ENCODE measurements around the gene B3GNT7.
A peak's percentile ranks its signal among the peaks of the same experiment; 100 is the strongest.

Gene B3GNT7

GRCh38 chr2:231421051-231421580 is 25.6 kb downstream of the B3GNT7 start:
- Histone ChIP-seq H3K9me3 (ENCODE audit: insufficient read depth, low read depth, low read length) (no peaks in the 10 kb centered on the region), H4K20me1 (ENCODE audit: insufficient read depth, low read length, poor library complexity, severe bottlenecking) (no peaks in the 10 kb centered on the region), H3F3A (ENCODE audit: low read depth) (no peaks in the 10 kb centered on the region), H3K9me2 (replicated peaks; ENCODE audit: low read depth, low read length) (no peaks in the 10 kb centered on the region), H3K4me2 (ENCODE audit: low read depth, low read length, poor library complexity, severe bottlenecking) (no peak overlapping the region), H3K9ac (ENCODE audit: low read depth, low read length, poor library complexity, severe bottlenecking) (no peak overlapping the region), H3K36me3 (ENCODE audit: insufficient read depth, low read length) (no peaks in the 10 kb centered on the region), H3K4me3 (ENCODE audit: low read length, poor library complexity, severe bottlenecking) (no peak overlapping the region), H2AFZ (ENCODE audit: low read length) (0 out of 2 replicates have a peak overlapping the region, but pooled peaks have one; percentile 30), H3K79me2 (ENCODE audit: insufficient read depth, low read length) (no peaks in the 10 kb centered on the region), H3K4me1 (ENCODE audit: insufficient read depth, low read length, poor library complexity, severe bottlenecking) (peaks cover 9% of the 10 kb centered on the region), H3K27me3 (ENCODE audit: insufficient read depth, low read length, poor library complexity, severe bottlenecking) (no peaks in the 10 kb centered on the region)
- TF ChIP-seq CTCF (conservative IDR thresholded peaks at IDR 0.05; ENCODE audit: low read length) (no peak), EZH2phosphoT487 (IDR thresholded peaks at IDR 0.05; ENCODE audit: borderline replicate concordance) (no peak)

- no peak for TF ChIP-seq CTCF (conservative IDR thresholded peaks at IDR 0.05; ENCODE audit: low read length)
- Histone ChIP-seq H3K27me3 (ENCODE audit: insufficient read depth, low read length, poor library complexity, severe bottlenecking) (no peaks in the 10 kb centered on the region), H4K20me1 (ENCODE audit: insufficient read depth, low read length, poor library complexity, severe bottlenecking) (no peaks in the 10 kb centered on the region), H3F3A (ENCODE audit: low read depth) (no peaks in the 10 kb centered on the region), H3K4me3 (ENCODE audit: low read length, poor library complexity, severe bottlenecking) (no peak overlapping the region), H3K9ac (ENCODE audit: low read depth, low read length, poor library complexity, severe bottlenecking) (no peak overlapping the region), H3K9me3 (ENCODE audit: insufficient read depth, low read depth, low read length) (no peaks in the 10 kb centered on the region), H2AFZ (ENCODE audit: low read length) (no peak overlapping the region), H3K36me3 (ENCODE audit: insufficient read depth, low read length) (no peaks in the 10 kb centered on the region), H3K79me2 (ENCODE audit: insufficient read depth, low read length) (no peaks in the 10 kb centered on the region), H3K4me2 (ENCODE audit: low read depth, low read length, poor library complexity, severe bottlenecking) (no peak overlapping the region), H3K9me2 (replicated peaks; ENCODE audit: low read depth, low read length) (no peaks in the 10 kb centered on the region), H3K4me1 (ENCODE audit: insufficient read depth, low read length, poor library complexity, severe bottlenecking) (peaks cover 9% of the 10 kb centered on the region)
Measured at GRCh38 chr2:231422056-231422455, 26.5 kb downstream of the B3GNT7 start.

- H3K79me2 ChIP-seq (ENCODE audit: insufficient read depth, low read length), result no peaks in the 10 kb centered on the region
- no peaks in the 10 kb centered on the region for H3K36me3 ChIP-seq (ENCODE audit: insufficient read depth, low read length)
- H3K9me3 ChIP-seq (ENCODE audit: insufficient read depth, low read depth, low read length), result no peaks in the 10 kb centered on the region
- H2AFZ ChIP-seq (ENCODE audit: low read length), result no peak overlapping the region
- no peaks in the 10 kb centered on the region for H3F3A ChIP-seq (ENCODE audit: low read depth)
- H4K20me1 ChIP-seq (ENCODE audit: insufficient read depth, low read length, poor library complexity, severe bottlenecking), result no peaks in the 10 kb centered on the region
- no peak overlapping the region for H3K4me3 ChIP-seq (ENCODE audit: low read length, poor library complexity, severe bottlenecking)
- no peak for TF ChIP-seq CTCF (conservative IDR thresholded peaks at IDR 0.05; ENCODE audit: low read length)
- no peak for TF ChIP-seq EZH2phosphoT487 (IDR thresholded peaks at IDR 0.05; ENCODE audit: borderline replicate concordance)
- H3K4me1 ChIP-seq (ENCODE audit: insufficient read depth, low read length, poor library complexity, severe bottlenecking), result peaks cover 9% of the 10 kb centered on the region
- no peaks in the 10 kb centered on the region for H3K9me2 ChIP-seq (replicated peaks; ENCODE audit: low read depth, low read length)
- H3K4me2 ChIP-seq (ENCODE audit: low read depth, low read length, poor library complexity, severe bottlenecking), result no peak overlapping the region
- no peaks in the 10 kb centered on the region for H3K27me3 ChIP-seq (ENCODE audit: insufficient read depth, low read length, poor library complexity, severe bottlenecking)
- no peak overlapping the region for H3K9ac ChIP-seq (ENCODE audit: low read depth, low read length, poor library complexity, severe bottlenecking)
Measured at GRCh38 chr2:231423176-231423575, 27.7 kb downstream of the B3GNT7 start.

Data from Loucy (cell line).